Thoracic aorta (tissue), 2 donors: Measurements from ENCODE around the gene FRMD3. TPM values are rescaled to one million over a fixed set of nuclear protein-coding genes. Genes with fewer than 3 reads are reported as not detected.

ENCODE experiments used
- ATAC-seq: fragments of 150-250 bp; one replicate; pipeline ENCODE4 v1.8.0; 2017; ENCODE audit warnings: low read depth; ENCODE audit not compliant: insufficient number of reproducible peaks, low FRiP score
- DNase-seq: peaks from one replicate; pipeline ENCODE4 v3.0.0-alpha.2; 2020; ENCODE audit warnings: low spot score
- H3K27ac ChIP-seq, 2 donors: fragments of 200-600 bp; sonication (generic); 1 replicate in 1 of 2; 2 replicates in 1 of 2; pipeline ENCODE4 v1.5.1; 2016; ENCODE audit warnings: mild to moderate bottlenecking in 2 of 2, moderate library complexity in 2 of 2
- H3K27me3 ChIP-seq: fragments of 200-600 bp; sonication (generic); replicated peaks from 2 replicates; pipeline ENCODE4 v1.6.0; 2016; ENCODE audit warnings: mild to moderate bottlenecking; ENCODE audit not compliant: insufficient read depth
- H3K36me3 ChIP-seq: fragments of 200-600 bp; sonication (generic); one replicate; pipeline ENCODE4 v1.5.1; 2016
- H3K4me1 ChIP-seq, 2 donors: fragments of 200-600 bp; sonication (generic); 1 replicate in 1 of 2; 2 replicates in 1 of 2; pipeline versions ENCODE4 v1.5.1 to v1.6.0; 2016; ENCODE audit warnings: low read depth in 2 of 2, mild to moderate bottlenecking in 1 of 2; ENCODE audit not compliant: control insufficient read depth in 1 of 2
- H3K4me3 ChIP-seq: fragments of 200-600 bp; sonication (generic); 2 replicates; pipeline ENCODE4 v1.5.1; 2016; ENCODE audit warnings: mild to moderate bottlenecking
- H3K9me3 ChIP-seq: fragments of 200-600 bp; sonication (generic); 2 replicates; pipeline ENCODE4 v1.5.1; 2016
- CTCF ChIP-seq: fragments of 200-600 bp; sonication (generic); IDR thresholded peaks from one replicate; pipeline ENCODE4 v1.5.1; 2019; ENCODE audit warnings: antibody characterized with exemption
- total RNA-seq, 2 donors: library from RNA; depleted of rRNA; stranded (reverse); fragments of >200 nt; gene quantifications; one replicate each; pipeline versions ENCODE4 v1.1.0 to v1.2.3, GENCODE V29; 2016

The FRMD3 gene
- total RNA-seq, 2 donors from 2014 or later, result 5.2 to 6.2 TPM

GRCh38 chr9:83281306-83282255 lies 256.6 kb downstream of the FRMD3 start:
- no peaks in the 10 kb centered on the region for H3K9me3 ChIP-seq
- peaks cover 4 to 18% of the 10 kb centered on the region in 2 donors for H3K4me1 ChIP-seq
- ATAC-seq (peak; percentile 72), DNase-seq (no peak)
- H3K27me3 ChIP-seq, result no peaks in the 10 kb centered on the region
- no peaks in the 10 kb centered on the region for H3K36me3 ChIP-seq
- no peak for TF ChIP-seq CTCF
- no peak overlapping the region for H3K4me3 ChIP-seq
- H3K27ac ChIP-seq, result peak overlapping the region; percentile 15 to 44

- H3K27me3 ChIP-seq, result no peaks in the 10 kb centered on the region
- H3K4me1 ChIP-seq, result peaks cover 4 to 18% of the 10 kb centered on the region in 2 donors
- no peak for TF ChIP-seq CTCF
- H3K9me3 ChIP-seq, result no peaks in the 10 kb centered on the region
- H3K36me3 ChIP-seq, result no peaks in the 10 kb centered on the region
- ATAC-seq, result no peak
- no peak overlapping the region for H3K4me3 ChIP-seq
- DNase-seq, result no peak
- H3K27ac ChIP-seq, result no peak overlapping the region
These were observed 257.4 kb downstream of the FRMD3 start for GRCh38 chr9:83280790-83281189.

GRCh38 chr9:83280268-83280667 lies 257.9 kb downstream of the FRMD3 start:
- no peak for DNase-seq
- Histone ChIP-seq H3K4me3 (no peak overlapping the region), H3K9me3 (no peaks in the 10 kb centered on the region), H3K36me3 (no peaks in the 10 kb centered on the region), H3K27me3 (no peaks in the 10 kb centered on the region), H3K4me1 (peaks cover 4 to 18% of the 10 kb centered on the region in 2 donors), H3K27ac (no peak overlapping the region)
- TF ChIP-seq CTCF, result no peak
- ATAC-seq, result no peak

- H3K27me3 ChIP-seq, result no peaks in the 10 kb centered on the region
- H3K4me1 ChIP-seq, result no peaks in the 10 kb centered on the region
- no peak overlapping the region for H3K27ac ChIP-seq
- TF ChIP-seq CTCF, result no peak
- no peak for DNase-seq
- no peaks in the 10 kb centered on the region for H3K36me3 ChIP-seq
- H3K4me3 ChIP-seq, result no peak overlapping the region
- no peak for ATAC-seq
- H3K9me3 ChIP-seq, result no peaks in the 10 kb centered on the region
These were observed 263.4 kb downstream of the FRMD3 start for GRCh38 chr9:83274787-83275186.

GRCh38 chr9:83271665-83272071 lies 266.5 kb downstream of the FRMD3 start:
- no peak for ATAC-seq

More at GRCh38 chr9:83271665-83272071, 266.5 kb downstream of the FRMD3 start:
- DNase-seq, result no peak
- Histone ChIP-seq H3K36me3 (no peaks in the 10 kb centered on the region), H3K4me1 (peaks cover 2 to 7% of the 10 kb centered on the region in 2 donors), H3K9me3 (no peaks in the 10 kb centered on the region), H3K4me3 (no peak overlapping the region), H3K27me3 (no peaks in the 10 kb centered on the region), H3K27ac (no peak overlapping the region)
- TF ChIP-seq CTCF, result no peak
